Forelimb muscle (tissue), 1 donor: ENCODE measurements around the gene NTN1. TPM values are rescaled to one million over a fixed set of nuclear protein-coding genes. Genes with fewer than 3 reads are reported as not detected.

Experiments used
- DNase-seq: peaks from one replicate; pipeline ENCODE4 v3.0.0-alpha.2; 2013; ENCODE audit warnings: low read depth
- polyA plus RNA-seq: library from polyadenylated mRNA; unstranded; fragments of 120-200 nt; gene quantifications from one replicate; pipeline ENCODE4 v1.2.1, GENCODE V29; 2013; ENCODE audit not compliant: insufficient read length

Gene NTN1
- polyA plus RNA-seq, 1 donor: 7.4 TPM

GRCh38 chr17:9215465-9215864, 194.2 kb downstream of the NTN1 start:
- no peak for DNase-seq

GRCh38 chr17:9217151-9218056, 196.1 kb downstream of the NTN1 start:
- no peak for DNase-seq

GRCh38 chr17:9218064-9218635, 196.8 kb downstream of the NTN1 start:
- DNase-seq: no peak

GRCh38 chr17:9218911-9219310, 197.6 kb downstream of the NTN1 start:
- no peak for DNase-seq

- no peak for DNase-seq
Measured at GRCh38 chr17:9219631-9220397, 198.5 kb downstream of the NTN1 start.

GRCh38 chr17:9220398-9221146, 199.3 kb downstream of the NTN1 start:
- DNase-seq: no peak

- DNase-seq: no peak
Measured at GRCh38 chr17:9221147-9221921, 200.0 kb downstream of the NTN1 start.

- DNase-seq: no peak
Measured at GRCh38 chr17:9221922-9222180, 200.5 kb downstream of the NTN1 start.

- no peak for DNase-seq
Measured at GRCh38 chr17:9223531-9223930, 202.2 kb downstream of the NTN1 start.

GRCh38 chr17:9224485-9224884, 203.2 kb downstream of the NTN1 start:
- no peak for DNase-seq

- no peak for DNase-seq
Measured at GRCh38 chr17:9225305-9226101, 204.2 kb downstream of the NTN1 start.

GRCh38 chr17:9226130-9226793, 205.0 kb downstream of the NTN1 start:
- DNase-seq: no peak

GRCh38 chr17:9226794-9227135, 205.5 kb downstream of the NTN1 start:
- DNase-seq: no peak

- no peak for DNase-seq
Measured at GRCh38 chr17:9227819-9228407, 206.6 kb downstream of the NTN1 start.

- peak; percentile 85 for DNase-seq
Measured at GRCh38 chr17:9228408-9229159, 207.3 kb downstream of the NTN1 start.

- DNase-seq: no peak
Measured at GRCh38 chr17:9229160-9229825, 208.0 kb downstream of the NTN1 start.

- DNase-seq: no peak
Measured at GRCh38 chr17:9229826-9230201, 208.5 kb downstream of the NTN1 start.

- no peak for DNase-seq
Measured at GRCh38 chr17:9230346-9230745, 209.0 kb downstream of the NTN1 start.
